ENCODE results near the gene PCDHGC4. TPM values are rescaled to one million over a fixed set of nuclear protein-coding genes. Genes with fewer than 3 reads are reported as not detected.

PCDHGC4 gene
- total RNA-seq (2014; rRNA removed; shearing (Covaris generic)), result 0.10 TPM in 1 of 2 replicates, not detected in the other

DNA sequence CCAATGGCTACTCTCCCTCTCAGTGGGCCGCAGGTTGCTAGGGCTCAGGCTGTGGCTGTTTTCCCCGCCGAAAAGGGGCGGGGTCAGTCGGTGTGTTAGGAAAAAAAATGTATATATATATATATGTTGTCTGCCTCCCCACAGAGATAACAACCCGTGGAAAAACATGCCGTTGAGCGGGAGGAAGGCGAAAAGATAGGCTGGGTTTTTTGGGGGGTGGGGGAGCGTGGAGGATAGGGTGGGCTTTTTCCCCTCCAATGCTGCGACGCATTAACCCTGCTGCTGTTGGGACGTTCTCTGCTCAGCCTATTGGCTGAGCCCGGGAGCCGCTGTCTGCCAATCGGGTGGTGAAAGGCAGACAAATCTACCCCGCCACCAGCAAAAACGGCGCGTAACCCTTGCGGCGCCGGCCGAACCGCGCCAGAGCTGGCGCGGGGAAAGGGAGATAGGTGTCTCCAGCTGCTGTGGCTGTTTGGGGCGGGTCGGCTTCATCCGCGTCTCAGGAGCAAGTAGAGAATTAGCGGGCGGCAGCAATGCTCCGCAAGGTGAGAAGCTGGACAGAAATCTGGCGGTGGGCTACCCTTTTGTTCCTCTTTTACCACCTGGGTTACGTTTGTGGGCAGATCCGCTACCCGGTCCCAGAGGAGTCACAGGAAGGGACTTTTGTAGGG is at the start of gene PCDHGC4:
PCDHGC4 (plus strand) TSS at position 390 of the 671 bp plus-strand sequence; CDS start at position 534, 144 bp downstream.
- no peak for DNase-seq (ENCODE audit: low spot score)

DNA sequence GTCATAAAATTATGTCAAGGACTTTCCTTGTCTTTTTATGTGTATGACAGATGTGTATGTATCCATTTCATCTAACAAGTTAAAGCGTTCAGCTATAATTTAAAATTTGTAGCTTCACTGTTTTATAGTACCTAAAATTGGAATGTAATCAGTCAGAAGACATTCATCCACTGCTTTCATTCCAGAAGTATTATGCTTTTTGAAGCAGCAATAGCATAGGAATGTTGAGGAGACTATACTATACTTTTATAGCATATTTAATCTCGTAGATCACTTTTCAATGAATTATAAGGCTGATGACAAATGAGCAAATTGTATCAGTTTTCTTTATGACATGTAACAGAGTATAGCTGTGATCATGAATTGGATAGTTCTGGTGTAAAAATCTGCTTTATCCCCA is 47.6 kb upstream of the PCDHGC4 start:
- no peak for DNase-seq (ENCODE audit: low spot score)

GRCh38 chr5:141439411-141440141 is 45.3 kb upstream of the PCDHGC4 start:
- DNase-seq (ENCODE audit: low spot score), result no peak

- DNase-seq (ENCODE audit: low spot score), result no peak
Measured at GRCh38 chr5:141440341-141440740, 44.5 kb upstream of the PCDHGC4 start.

GRCh38 chr5:141441571-141442170 is 43.2 kb upstream of the PCDHGC4 start:
- no peak for DNase-seq (ENCODE audit: low spot score)

- DNase-seq (ENCODE audit: low spot score), result no peak
Measured at GRCh38 chr5:141465351-141465750, 19.5 kb upstream of the PCDHGC4 start.

DNA sequence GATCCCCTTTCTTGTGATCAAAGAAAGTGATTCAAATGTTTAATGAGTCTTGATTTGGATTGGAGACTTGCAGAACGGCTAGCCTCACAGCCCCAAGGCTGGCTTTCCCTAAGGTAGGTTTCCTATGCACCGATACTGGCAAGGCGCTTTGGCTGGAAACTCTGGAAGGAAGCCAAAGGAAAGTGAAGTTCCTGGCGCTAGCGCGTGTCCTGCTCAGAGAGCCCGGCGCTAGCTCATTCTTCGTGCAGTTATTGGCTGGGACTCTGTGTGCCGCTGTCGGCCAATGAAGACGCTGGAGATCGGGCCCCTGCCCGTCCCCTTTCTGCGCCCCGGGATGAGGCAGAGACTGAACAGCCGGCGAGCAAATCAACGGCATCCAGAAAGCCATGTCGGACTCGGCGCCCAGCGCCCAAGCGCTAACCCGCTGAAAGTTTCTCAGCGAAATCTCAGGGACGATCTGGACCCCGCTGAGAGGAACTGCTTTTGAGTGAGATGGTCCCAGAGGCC is 9.2 kb upstream of the PCDHGC4 start, which contains the start of gene PCDHGC3:
PCDHGC3 (plus strand) TSS at position 342 of the 507 bp plus-strand sequence; CDS start at position 493, 151 bp downstream.
- peak; percentile 93 for DNase-seq (ENCODE audit: low spot score)

- peak; percentile 57 for DNase-seq (ENCODE audit: low spot score)
Measured at GRCh38 chr5:141476132-141476911, 8.5 kb upstream of the PCDHGC4 start.

DNA sequence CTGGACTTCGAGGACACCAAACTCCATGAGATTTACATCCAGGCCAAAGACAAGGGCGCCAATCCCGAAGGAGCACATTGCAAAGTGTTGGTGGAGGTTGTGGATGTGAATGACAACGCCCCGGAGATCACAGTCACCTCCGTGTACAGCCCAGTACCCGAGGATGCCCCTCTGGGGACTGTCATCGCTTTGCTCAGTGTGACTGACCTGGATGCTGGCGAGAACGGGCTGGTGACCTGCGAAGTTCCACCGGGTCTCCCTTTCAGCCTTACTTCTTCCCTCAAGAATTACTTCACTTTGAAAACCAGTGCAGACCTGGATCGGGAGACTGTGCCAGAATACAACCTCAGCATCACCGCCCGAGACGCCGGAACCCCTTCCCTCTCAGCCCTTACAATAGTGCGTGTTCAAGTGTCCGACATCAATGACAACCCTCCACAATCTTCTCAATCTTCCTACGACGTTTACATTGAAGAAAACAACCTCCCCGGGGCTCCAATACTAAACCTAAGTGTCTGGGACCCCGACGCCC is 7.7 kb upstream of the PCDHGC4 start:
- DNase-seq (ENCODE audit: low spot score), result no peak

- DNase-seq (ENCODE audit: low spot score), result no peak
Measured at GRCh38 chr5:141477815-141478214, 7.0 kb upstream of the PCDHGC4 start.

GRCh38 chr5:141478321-141478945 is 6.4 kb upstream of the PCDHGC4 start:
- DNase-seq (ENCODE audit: low spot score), result no peak

GRCh38 chr5:141479776-141480175 is 5.1 kb upstream of the PCDHGC4 start:
- no peak for DNase-seq (ENCODE audit: low spot score)

- DNase-seq (ENCODE audit: low spot score), result no peak
Measured at GRCh38 chr5:141483902-141484301, 928 bp upstream of the PCDHGC4 start.

GRCh38 chr5:141484310-141484640 is 555 bp upstream of the PCDHGC4 start:
- DNase-seq (ENCODE audit: low spot score), result no peak

DNA sequence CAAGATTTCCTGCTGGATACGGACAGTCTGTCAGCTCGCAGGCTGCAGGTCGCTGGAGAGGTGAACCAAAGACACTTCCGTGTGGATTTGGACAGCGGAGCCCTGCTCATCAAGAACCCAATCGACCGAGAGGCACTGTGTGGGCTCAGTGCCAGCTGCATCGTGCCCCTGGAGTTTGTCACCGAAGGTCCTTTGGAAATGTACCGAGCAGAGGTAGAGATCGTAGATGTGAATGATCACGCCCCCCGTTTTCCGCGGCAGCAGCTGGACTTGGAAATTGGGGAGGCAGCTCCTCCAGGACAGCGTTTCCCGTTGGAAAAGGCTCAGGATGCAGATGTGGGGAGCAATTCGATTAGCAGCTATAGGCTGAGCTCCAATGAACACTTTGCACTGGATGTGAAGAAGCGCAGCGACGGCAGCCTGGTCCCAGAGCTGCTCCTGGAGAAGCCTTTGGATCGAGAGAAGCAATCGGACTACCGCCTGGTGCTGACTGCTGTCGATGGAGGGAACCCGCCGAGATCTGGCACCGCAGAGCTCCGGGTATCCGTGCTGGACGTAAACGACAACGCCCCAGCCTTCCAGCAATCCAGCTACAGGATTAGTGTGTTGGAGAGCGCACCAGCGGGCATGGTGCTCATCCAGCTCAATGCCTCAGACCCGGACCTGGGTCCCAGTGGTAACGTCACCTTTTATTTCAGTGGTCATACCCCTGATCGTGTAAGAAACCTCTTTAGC is 658 bp downstream of the PCDHGC4 start:
- no peak for DNase-seq (ENCODE audit: low spot score)

- no peak for DNase-seq (ENCODE audit: low spot score)
Measured at GRCh38 chr5:141486091-141486490, 1.3 kb downstream of the PCDHGC4 start.

GRCh38 chr5:141487131-141487530 is 2.3 kb downstream of the PCDHGC4 start:
- DNase-seq (ENCODE audit: low spot score), result no peak

- no peak for DNase-seq (ENCODE audit: low spot score)
Measured at GRCh38 chr5:141488591-141489561, 4.0 kb downstream of the PCDHGC4 start, which contains the start of gene PCDHGC5. TSS of gene PCDHGC5 (plus strand) at chr5:141489081. CDS start at chr5:141489241, 160 bp downstream.

GRCh38 chr5:141489841-141490240 is 5.0 kb downstream of the PCDHGC4 start:
- no peak for DNase-seq (ENCODE audit: low spot score)
